Erythroblast (primary cell): Measurements from ENCODE around the gene RELT.

Experiments
- DNase-seq, 2 experiments: peaks; one replicate each; lab custom pipeline; 2025; lab: John Stamatoyannopoulos, UW
- GATA1 ChIP-seq: IDR thresholded peaks from 2 replicates; pipeline ENCODE4 v1.6.1; 2011; ENCODE audit warnings: low read depth, mild to moderate bottlenecking, control low read depth, low read length, moderate library complexity
- POLR2A ChIP-seq: IDR thresholded peaks from 2 replicates; pipeline ENCODE4 v1.6.1; 2011; ENCODE audit warnings: mild to moderate bottlenecking, low read length

Gene RELT

DNA sequence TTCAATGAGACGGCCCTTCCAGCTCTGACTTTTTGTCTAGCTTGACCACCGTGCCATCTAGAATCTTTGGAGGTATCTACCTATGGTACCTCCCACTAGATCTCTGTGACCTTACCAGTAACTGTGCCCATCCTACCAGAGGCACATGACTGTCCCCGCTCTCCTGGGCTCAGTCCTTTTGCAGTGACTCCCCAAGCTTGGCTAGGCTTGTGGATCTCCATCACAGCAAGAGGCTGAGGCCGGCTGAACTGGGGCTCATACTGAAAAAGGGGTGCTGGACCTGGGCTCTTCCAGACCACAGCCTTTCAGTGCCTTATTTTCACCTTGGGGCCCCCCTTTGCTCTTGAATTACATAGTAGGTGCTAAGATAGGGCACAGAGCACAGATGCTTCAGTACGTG lies 27.3 kb downstream of the RELT start:
- no peak for DNase-seq
- no peak for TF ChIP-seq GATA1
- TF ChIP-seq POLR2A = no peak

GRCh38 chr11:73404048-73404447 lies 27.8 kb downstream of the RELT start:
- peak; percentile 22 to 30 for DNase-seq
- TF ChIP-seq POLR2A (no peak), GATA1 (no peak)

DNA sequence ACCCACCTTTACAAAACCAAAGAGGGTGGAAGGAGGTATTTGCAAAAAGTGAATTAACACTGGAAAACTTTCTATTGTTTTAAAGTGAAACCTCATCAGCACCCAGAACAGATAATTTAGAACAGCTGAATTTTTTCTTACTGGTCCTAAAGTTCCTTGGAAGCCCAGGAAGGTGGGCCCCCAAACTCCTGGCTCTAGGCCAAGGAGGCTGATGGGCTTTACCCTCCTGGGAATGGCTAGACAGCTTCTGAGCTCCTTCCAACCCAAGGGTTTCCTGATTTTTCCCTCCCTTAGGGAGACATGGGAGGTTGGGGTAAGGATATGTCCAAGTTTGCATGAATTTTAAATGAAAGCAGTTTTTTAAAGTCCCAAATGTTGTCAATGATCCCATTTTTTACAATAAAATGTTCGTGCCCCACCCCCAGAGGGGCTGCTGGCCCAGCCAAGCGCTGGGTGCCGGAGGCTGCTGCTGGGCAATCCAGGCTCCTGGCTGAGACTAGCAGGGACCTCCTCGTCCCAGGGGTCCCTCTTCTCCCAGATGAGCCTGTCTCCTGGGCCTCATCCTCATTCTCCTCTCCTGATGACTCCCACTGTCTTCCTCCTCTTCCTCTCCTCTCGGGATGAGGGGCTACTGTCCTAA lies 28.4 kb downstream of the RELT start:
- no peak for TF ChIP-seq POLR2A
- TF ChIP-seq GATA1 = no peak
- no peak for DNase-seq

DNA sequence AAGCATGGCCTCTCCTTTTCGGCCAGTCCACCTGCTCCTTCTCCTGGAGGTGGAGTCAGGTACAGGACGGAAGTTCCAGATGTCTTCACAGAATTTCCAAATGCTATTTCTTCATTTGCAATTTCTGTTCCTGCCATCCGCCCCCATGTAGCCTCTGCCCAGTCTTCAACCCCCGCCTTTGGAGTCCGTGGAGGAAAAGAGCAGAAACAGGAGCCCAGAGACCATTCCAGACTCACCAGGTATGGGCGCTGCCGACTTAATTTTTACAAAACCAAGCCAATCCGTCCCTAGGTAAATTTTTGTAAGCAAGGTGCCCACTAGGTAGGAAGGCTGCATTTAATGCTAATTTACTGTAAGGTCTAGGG lies 28.9 kb downstream of the RELT start:
- no peak for DNase-seq
- TF ChIP-seq POLR2A (no peak), GATA1 (no peak)

- DNase-seq = no peak
- TF ChIP-seq POLR2A = no peak
- TF ChIP-seq GATA1 = no peak
These were observed 29.9 kb downstream of the RELT start for GRCh38 chr11:73406131-73406530.

GRCh38 chr11:73406619-73407018 lies 30.4 kb downstream of the RELT start:
- TF ChIP-seq POLR2A (no peak), GATA1 (no peak)
- no peak for DNase-seq

DNA sequence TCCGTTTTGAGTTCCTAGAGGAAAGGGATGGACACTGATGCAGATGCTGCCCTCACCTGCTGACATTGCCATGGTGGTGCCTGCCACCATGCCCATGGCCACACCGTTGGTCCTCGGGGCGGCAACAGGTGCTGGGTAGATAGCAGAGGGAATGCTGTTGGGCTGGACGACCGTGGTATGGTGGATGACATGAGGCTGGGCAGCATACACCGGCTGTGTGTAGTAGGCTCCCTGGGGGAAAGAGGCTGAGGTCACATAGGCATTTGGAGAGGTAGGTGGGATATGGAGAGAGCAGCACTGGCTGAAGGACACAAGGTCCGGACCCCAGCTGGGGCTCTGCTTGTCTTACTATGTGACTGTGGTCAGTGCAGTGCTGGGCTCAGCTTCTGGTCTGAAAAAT lies 33.2 kb downstream of the RELT start:
- DNase-seq = no peak
- no peak for TF ChIP-seq POLR2A

GRCh38 chr11:73410627-73411026 lies 34.4 kb downstream of the RELT start:
- TF ChIP-seq GATA1 (no peak), POLR2A (no peak)
- DNase-seq = no peak

DNA sequence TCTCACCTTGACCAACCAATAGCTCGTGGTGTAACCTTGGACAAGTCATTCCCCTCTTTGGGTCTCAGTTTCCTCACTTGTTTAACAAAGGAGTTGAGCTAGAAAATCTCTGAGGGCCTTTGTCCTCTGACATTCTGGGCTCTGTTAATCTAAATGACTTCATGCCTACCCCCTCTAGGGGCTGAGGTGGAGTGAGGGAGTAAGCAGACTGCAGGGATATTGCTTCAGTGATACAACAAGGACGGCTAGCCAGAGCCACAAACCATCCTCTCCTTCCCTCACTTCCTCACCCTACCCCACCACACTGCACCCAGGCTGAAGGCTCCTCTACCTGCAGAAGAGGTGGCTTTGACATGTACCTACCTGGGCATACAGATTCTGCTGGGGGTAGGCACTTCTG lies 34.8 kb downstream of the RELT start:
- no peak for TF ChIP-seq GATA1
- no peak for TF ChIP-seq POLR2A
- DNase-seq = no peak

GRCh38 chr11:73412308-73412707 lies 36.1 kb downstream of the RELT start:
- no peak for DNase-seq

DNA sequence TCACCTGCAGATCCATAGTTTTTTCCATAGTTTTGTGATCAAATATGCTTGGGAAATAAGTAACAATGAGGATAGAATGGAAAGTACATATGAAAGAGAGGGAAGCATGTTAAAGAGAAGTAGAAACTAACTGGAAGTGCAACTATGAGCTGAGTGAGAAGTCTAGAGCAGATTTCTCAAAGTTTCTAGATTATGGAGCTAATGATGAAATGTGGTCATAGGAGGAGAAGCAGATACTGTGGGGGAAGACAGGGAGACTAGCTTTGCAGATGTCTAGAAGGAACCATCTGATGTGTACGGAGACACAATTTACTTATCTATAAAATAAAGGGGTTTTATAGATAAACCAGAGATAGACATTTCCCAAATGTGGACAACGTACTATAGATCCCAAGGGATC lies 37.1 kb downstream of the RELT start:
- DNase-seq = no peak
- TF ChIP-seq GATA1 (no peak), POLR2A (no peak)

More at GRCh38 chr11:73412308-73412707, 36.1 kb downstream of the RELT start:
- TF ChIP-seq GATA1 = no peak
- no peak for TF ChIP-seq POLR2A

GRCh38 chr11:73414977-73415651 lies 38.9 kb downstream of the RELT start:
- TF ChIP-seq POLR2A = no peak
- TF ChIP-seq GATA1 = no peak
- DNase-seq = no peak

GRCh38 chr11:73415854-73416615 lies 39.8 kb downstream of the RELT start:
- TF ChIP-seq POLR2A (no peak), GATA1 (no peak)
- no peak for DNase-seq

- DNase-seq = no peak
- TF ChIP-seq POLR2A (no peak), GATA1 (no peak)
These were observed 40.6 kb downstream of the RELT start for GRCh38 chr11:73416786-73417185.
